Neural crest cell (in vitro differentiated cells): ENCODE measurements around the gene CACNB4. TPM values are rescaled to one million over a fixed set of nuclear protein-coding genes. Genes with fewer than 3 reads are reported as not detected.

Source experiments
- DNase-seq: peaks from one replicate; pipeline ENCODE4 v3.0.0; 2021; ENCODE audit warnings: low read depth, mixed read lengths, low spot score
- H3K27ac Mint-ChIP-seq: one replicate; pipeline ENCODE4 v1.8.0; 2021; ENCODE audit warnings: mild to moderate bottlenecking, mixed read lengths; ENCODE audit not compliant: unreplicated experiment
- H3K27me3 Mint-ChIP-seq: 2 replicates; pipeline ENCODE4 v1.8.0; 2021; ENCODE audit warnings: low read depth, mild to moderate bottlenecking, mixed read lengths
- H3K36me3 Mint-ChIP-seq: 2 replicates; pipeline ENCODE4 v1.8.0; 2021; ENCODE audit warnings: low read depth, mild to moderate bottlenecking, mixed read lengths
- H3K4me1 Mint-ChIP-seq: 2 replicates; pipeline ENCODE4 v1.8.0; 2021; ENCODE audit warnings: mixed read lengths
- H3K4me3 Mint-ChIP-seq: one replicate; pipeline ENCODE4 v1.8.0; 2021; ENCODE audit warnings: mild to moderate bottlenecking, mixed read lengths
- H3K9me3 Mint-ChIP-seq: 2 replicates; pipeline ENCODE4 v1.8.0; 2021; ENCODE audit warnings: mixed read lengths
- total RNA-seq: library from RNA; stranded (reverse); gene quantifications from 2 replicates; pipeline ENCODE4 v1.2.1, GENCODE V29; 2021
- TF ChIP-seq, protein P1 (sequence below): fragments of 200-600 bp; sonication (generic); conservative IDR thresholded peaks from 2 replicates; pipeline ENCODE4 v1.5.0; 2021; ENCODE audit warnings: antibody characterized with exemption, mild to moderate bottlenecking

The CACNB4 gene
- total RNA-seq, 1 donor from 2014 or later = 6.9 TPM

DNA sequence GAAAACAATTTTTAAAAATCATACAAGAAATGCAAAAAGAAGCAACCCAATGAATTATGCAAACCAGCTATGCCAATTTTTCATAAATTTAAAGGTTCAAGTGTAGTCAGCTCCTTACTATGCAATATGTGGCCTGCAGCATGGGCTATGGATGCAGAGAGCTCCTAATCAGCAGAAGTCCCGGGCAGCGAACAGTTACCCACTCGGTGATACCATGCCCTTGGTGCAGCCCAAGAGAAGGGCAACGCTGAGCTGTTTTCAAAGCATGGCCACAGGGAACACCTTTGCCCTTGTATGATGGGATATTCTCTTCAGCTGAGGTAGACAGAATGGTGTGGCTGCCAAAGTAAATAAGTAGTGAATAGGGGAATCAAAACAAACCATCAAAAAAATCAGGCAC lies 253.4 kb downstream of the CACNB4 start:
- Mint-ChIP-seq H3K4me3 (no peak overlapping the region), H3K27me3 (no peaks in the 10 kb centered on the region)
- no peak for DNase-seq

DNA sequence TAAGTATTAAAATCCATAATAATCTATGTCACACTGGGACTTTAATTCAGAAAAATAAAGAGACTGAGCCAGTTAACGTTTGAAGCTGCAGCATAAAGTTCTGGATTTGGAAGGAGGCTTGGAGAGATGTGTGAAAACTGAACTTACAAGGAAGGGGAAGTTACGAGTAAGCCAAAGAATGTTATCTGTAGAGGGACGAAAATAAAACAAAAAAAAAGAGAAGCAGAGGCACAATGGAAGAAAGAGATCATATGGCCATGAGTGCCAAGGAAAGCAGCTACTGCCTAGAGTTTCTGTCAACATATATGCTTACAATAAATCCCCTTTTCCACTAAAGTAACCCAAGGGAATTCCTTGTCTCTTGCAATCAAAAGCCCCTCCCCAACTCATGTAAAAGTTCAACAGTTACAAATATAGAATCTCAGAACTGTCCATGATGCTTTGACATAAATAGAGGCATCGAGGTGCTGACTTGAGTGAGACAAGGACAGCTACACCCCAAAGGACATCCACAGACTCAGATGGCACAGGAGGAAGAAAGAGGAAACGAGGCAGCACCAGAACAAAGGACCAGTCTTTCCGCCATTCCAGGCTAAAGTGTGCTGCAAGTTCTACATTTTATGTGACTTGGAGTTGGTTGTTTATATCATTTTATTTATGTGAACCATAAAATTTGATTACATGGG lies 254.5 kb downstream of the CACNB4 start:
- no peaks in the 10 kb centered on the region for H3K27me3 Mint-ChIP-seq
- H3K36me3 Mint-ChIP-seq = no peaks in the 10 kb centered on the region
- no peak for DNase-seq
- H3K4me3 Mint-ChIP-seq = no peak overlapping the region
- H3K4me1 Mint-ChIP-seq = peaks cover 31% of the 10 kb centered on the region
- H3K9me3 Mint-ChIP-seq = no peaks in the 10 kb centered on the region
- TF ChIP-seq, protein P1, sequence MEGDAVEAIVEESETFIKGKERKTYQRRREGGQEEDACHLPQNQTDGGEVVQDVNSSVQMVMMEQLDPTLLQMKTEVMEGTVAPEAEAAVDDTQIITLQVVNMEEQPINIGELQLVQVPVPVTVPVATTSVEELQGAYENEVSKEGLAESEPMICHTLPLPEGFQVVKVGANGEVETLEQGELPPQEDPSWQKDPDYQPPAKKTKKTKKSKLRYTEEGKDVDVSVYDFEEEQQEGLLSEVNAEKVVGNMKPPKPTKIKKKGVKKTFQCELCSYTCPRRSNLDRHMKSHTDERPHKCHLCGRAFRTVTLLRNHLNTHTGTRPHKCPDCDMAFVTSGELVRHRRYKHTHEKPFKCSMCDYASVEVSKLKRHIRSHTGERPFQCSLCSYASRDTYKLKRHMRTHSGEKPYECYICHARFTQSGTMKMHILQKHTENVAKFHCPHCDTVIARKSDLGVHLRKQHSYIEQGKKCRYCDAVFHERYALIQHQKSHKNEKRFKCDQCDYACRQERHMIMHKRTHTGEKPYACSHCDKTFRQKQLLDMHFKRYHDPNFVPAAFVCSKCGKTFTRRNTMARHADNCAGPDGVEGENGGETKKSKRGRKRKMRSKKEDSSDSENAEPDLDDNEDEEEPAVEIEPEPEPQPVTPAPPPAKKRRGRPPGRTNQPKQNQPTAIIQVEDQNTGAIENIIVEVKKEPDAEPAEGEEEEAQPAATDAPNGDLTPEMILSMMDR = no peak
- H3K27ac Mint-ChIP-seq = no peak overlapping the region

More for the DNA sequence above, 253.4 kb downstream of the CACNB4 start:
- Mint-ChIP-seq H3K36me3 (no peaks in the 10 kb centered on the region), H3K27ac (no peak overlapping the region), H3K9me3 (no peaks in the 10 kb centered on the region), H3K4me1 (peaks cover 31% of the 10 kb centered on the region)
- TF ChIP-seq, protein P1 = no peak

DNA sequence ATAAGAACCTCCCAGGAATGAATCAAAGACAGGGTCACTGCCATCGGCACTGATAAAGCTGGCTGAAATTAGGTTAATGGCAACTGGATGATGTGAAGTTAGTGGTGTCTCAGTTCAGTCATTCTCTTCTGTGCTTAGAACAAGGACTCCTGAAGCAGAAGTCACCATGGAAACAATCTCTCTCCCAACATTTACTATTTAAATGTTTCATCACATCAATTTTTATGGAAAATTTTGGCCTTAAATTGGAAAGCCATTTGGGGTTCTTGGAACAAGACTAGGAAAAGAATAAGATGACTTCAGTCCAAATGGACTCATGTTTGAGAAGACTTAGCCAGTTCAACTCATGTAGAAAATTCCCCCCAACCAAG lies 255.2 kb downstream of the CACNB4 start:
- DNase-seq = no peak
- no peaks in the 10 kb centered on the region for H3K36me3 Mint-ChIP-seq
- no peaks in the 10 kb centered on the region for H3K9me3 Mint-ChIP-seq
- no peak overlapping the region for H3K4me3 Mint-ChIP-seq
- H3K27ac Mint-ChIP-seq = peak overlapping the region; percentile 87
- no peaks in the 10 kb centered on the region for H3K27me3 Mint-ChIP-seq
- TF ChIP-seq, protein P1 = no peak
- peaks cover 31% of the 10 kb centered on the region for H3K4me1 Mint-ChIP-seq

- H3K4me1 Mint-ChIP-seq = peaks cover 31% of the 10 kb centered on the region
- no peak overlapping the region for H3K4me3 Mint-ChIP-seq
- TF ChIP-seq, protein P1 = no peak
- peak overlapping the region; percentile 87 for H3K27ac Mint-ChIP-seq
- H3K9me3 Mint-ChIP-seq = no peaks in the 10 kb centered on the region
- no peak for DNase-seq
- H3K36me3 Mint-ChIP-seq = no peaks in the 10 kb centered on the region
- no peaks in the 10 kb centered on the region for H3K27me3 Mint-ChIP-seq
Observed at GRCh38 chr2:151842830-151843690, 255.8 kb downstream of the CACNB4 start.

GRCh38 chr2:151841047-151841424 lies 257.8 kb downstream of the CACNB4 start:
- H3K27ac Mint-ChIP-seq = no peak overlapping the region
- no peak for DNase-seq
- H3K9me3 Mint-ChIP-seq = no peaks in the 10 kb centered on the region
- TF ChIP-seq, protein P1 = no peak
- H3K27me3 Mint-ChIP-seq = no peaks in the 10 kb centered on the region
- H3K36me3 Mint-ChIP-seq = no peaks in the 10 kb centered on the region
- H3K4me1 Mint-ChIP-seq = peaks cover 31% of the 10 kb centered on the region
- H3K4me3 Mint-ChIP-seq = no peak overlapping the region
